Endothelial cell of umbilical vein (primary cell): ENCODE data around the gene TMEM183A. TPM values are rescaled to one million over a fixed set of nuclear protein-coding genes. Genes with fewer than 3 reads are reported as not detected.

Experiments used
- BruUV-seq: library from RNA; stranded (reverse); fragments of 400-500 nt; replicated peaks from 2 replicates; lab custom pipeline; 2021; lab: Mats Ljungman, UMichigan
- CTCF ChIA-PET: fragments of 300-600, 350-600 bp; sonication (Branson Sonifier 250); formaldehyde crosslinking; loops from one replicate; lab custom pipeline; 2021; ENCODE audit warnings: antibody characterized with exemption, inconsistent platforms; lab: Charles Lee
- POLR2A ChIA-PET: fragments of 300-600, 350-600 bp; sonication (Branson Sonifier 250); formaldehyde crosslinking; loops from one replicate; lab custom pipeline; 2021; ENCODE audit warnings: antibody characterized with exemption, inconsistent platforms; lab: Charles Lee
- DNase-seq: peaks from one replicate; pipeline ENCODE4 v3.0.0-alpha.2; 2011; ENCODE audit warnings: low read depth, low spot score
- FAIRE-seq: peaks from 2 replicates; lab custom pipeline; 2011; peaks lifted over from hg19 to GRCh38; lab: Jason Lieb, UNC
- H2AFZ ChIP-seq: 2 replicates; pipeline ENCODE4 v1.6.0; 2012; ENCODE audit warnings: low read depth, low read length, control low read depth, inconsistent platforms
- H3K27ac ChIP-seq: 2 replicates; pipeline ENCODE4 v1.5.1; 2011; ENCODE audit warnings: low read depth, mild to moderate bottlenecking, control low read depth, low read length, moderate library complexity; ENCODE audit not compliant: insufficient read depth
- H3K27me3 ChIP-seq, 2 experiments: 2 replicates each; pipeline versions ENCODE4 v1.6.0 to v1.6.1; 2011; ENCODE audit warnings: low read length in 2 of 2, mixed read lengths in 1 of 2; ENCODE audit not compliant: control insufficient read depth in 2 of 2, insufficient read depth in 2 of 2
- H3K36me3 ChIP-seq, 2 experiments: 2 replicates in 1 of 2; 3 replicates in 1 of 2; pipeline ENCODE4 v1.5.1; 2011; ENCODE audit warnings: low read length in 2 of 2, mild to moderate bottlenecking in 1 of 2, moderate library complexity in 1 of 2; ENCODE audit not compliant: control insufficient read depth in 2 of 2, insufficient read depth in 2 of 2; ENCODE audit errors: extremely low read depth in 1 of 2
- H3K4me1 ChIP-seq: 3 replicates; pipeline ENCODE4 v1.5.1; 2011; ENCODE audit warnings: mild to moderate bottlenecking, low read length; ENCODE audit not compliant: control insufficient read depth, insufficient read depth; ENCODE audit errors: extremely low read depth
- H3K4me2 ChIP-seq: 2 replicates; pipeline ENCODE4 v1.6.1; 2011; ENCODE audit warnings: low read length, control low read depth, mixed read lengths; ENCODE audit not compliant: insufficient read depth
- H3K4me3 ChIP-seq, 3 experiments: fragments of 200-600 bp in 1 of 3; sonication (generic), shearing (Covaris generic) in 1 of 3; replicated peaks in 1 of 3; 2 replicates each; pipeline ENCODE4 v1.5.1; 2011 to 2016; ENCODE audit warnings: control low read depth in 3 of 3, low read length in 3 of 3, mild to moderate bottlenecking in 2 of 3, inconsistent platforms in 1 of 3, low read depth in 1 of 3, moderate library complexity in 1 of 3; ENCODE audit not compliant: insufficient read depth in 1 of 3
- H3K79me2 ChIP-seq: 2 replicates; pipeline ENCODE4 v1.6.0; 2012; ENCODE audit warnings: low read length, inconsistent platforms; ENCODE audit not compliant: control insufficient read depth, insufficient read depth
- H3K9ac ChIP-seq: replicated peaks from 2 replicates; pipeline ENCODE3; 2011; ENCODE audit warnings: low read length, control low read depth; ENCODE audit not compliant: insufficient read depth; ENCODE audit errors: extremely low read depth
- H3K9me1 ChIP-seq: replicated peaks from 3 replicates; pipeline ENCODE4 v1.6.0; 2011; ENCODE audit warnings: mild to moderate bottlenecking, low read length; ENCODE audit not compliant: control insufficient read depth, insufficient read depth; ENCODE audit errors: extremely low read depth
- H3K9me3 ChIP-seq: replicated peaks from 2 replicates; pipeline ENCODE4 v1.5.1; 2012; ENCODE audit warnings: low read length, inconsistent platforms; ENCODE audit not compliant: control insufficient read depth, insufficient read depth
- H4K20me1 ChIP-seq: replicated peaks from 2 replicates; pipeline ENCODE3; 2011; ENCODE audit warnings: mild to moderate bottlenecking, low read length; ENCODE audit not compliant: control insufficient read depth, insufficient read depth; ENCODE audit errors: extremely low read depth
- CTCF ChIP-seq, 2 donors: IDR thresholded peaks; 1 replicate in 1 of 2; 2 replicates in 1 of 2; pipeline ENCODE4 v1.5.1; 2011; ENCODE audit warnings: low read length in 2 of 2, mild to moderate bottlenecking in 2 of 2, moderate library complexity in 2 of 2, control low read depth in 1 of 2, inconsistent platforms in 1 of 2, low read depth in 1 of 2; ENCODE audit not compliant: insufficient read depth in 1 of 2; ENCODE audit errors: extremely low read depth in 1 of 2
- EZH2 ChIP-seq: IDR thresholded peaks from 2 replicates; pipeline ENCODE4 v1.6.1; 2012; ENCODE audit warnings: borderline replicate concordance, low read depth, mild to moderate bottlenecking, moderate library complexity, low read length, inconsistent platforms; ENCODE audit not compliant: severe bottlenecking
- FOS ChIP-seq: IDR thresholded peaks from 2 replicates; pipeline ENCODE4 v1.6.1; 2011; ENCODE audit warnings: mild to moderate bottlenecking, low read length, moderate library complexity, borderline replicate concordance; ENCODE audit not compliant: insufficient read depth
- GATA2 ChIP-seq: IDR thresholded peaks from 2 replicates; pipeline ENCODE4 v1.7.0; 2011; ENCODE audit warnings: low read depth, mild to moderate bottlenecking, moderate library complexity, mixed read lengths, low read length; ENCODE audit not compliant: insufficient read length, insufficient read depth
- JUN ChIP-seq: IDR thresholded peaks from 2 replicates; pipeline ENCODE4 v1.6.1; 2011; ENCODE audit warnings: borderline replicate concordance, low read depth; ENCODE audit not compliant: insufficient read length, insufficient read depth
- MAX ChIP-seq: IDR thresholded peaks from 2 replicates; pipeline ENCODE4 v1.6.1; 2011; ENCODE audit not compliant: insufficient read depth, insufficient read length
- MYC ChIP-seq: IDR thresholded peaks from one replicate; pipeline ENCODE4 v1.6.1; 2011; ENCODE audit warnings: mild to moderate bottlenecking, low read depth, low read length
- POLR2A ChIP-seq: IDR thresholded peaks from 2 replicates; pipeline ENCODE4 v1.6.1; 2012; ENCODE audit warnings: low read depth, mild to moderate bottlenecking, control low read depth, low read length
- POLR2AphosphoS5 ChIP-seq: IDR thresholded peaks from 2 replicates; pipeline ENCODE4 v1.6.1; 2012; ENCODE audit warnings: low read depth, mild to moderate bottlenecking, control low read depth, low read length, moderate library complexity; ENCODE audit not compliant: insufficient read depth
- dilution Hi-C: fragments of 300-500 bp; cut with MboI; formaldehyde crosslinking; loops from one replicate; pipeline ENCODE4 v1.15.0; 2019; ENCODE audit warnings: low sequenced_read_pairs; ENCODE audit not compliant: extremely low pct_ligation_motif_present
- intact Hi-C: fragments of 100-400 bp; cut with micrococcal nuclease; formaldehyde crosslinking; loops from one replicate; pipeline ENCODE4 v1.10.0; 2022
- polyA plus RNA-seq, 4 experiments: library from polyadenylated mRNA; depleted of rRNA in 3 of 4; stranded (reverse) in 3 of 4; unstranded in 1 of 4; fragments of >200 nt; gene quantifications; 2 replicates each; pipeline versions ENCODE4 v1.2.1 to v1.2.3, GENCODE V29; 2011 to 2012; ENCODE audit warnings: missing spikeins in 1 of 4
- total RNA-seq: library from RNA; stranded (reverse); gene quantifications from 2 replicates; pipeline ENCODE4 v1.2.3, GENCODE V29; 2021

Gene TMEM183A
- total and polyA plus RNA-seq, 2 donors (not counting 3 experiments of a cell fraction or from before 2014, with no cell fraction given): 59.4 to 110 TPM

GRCh38 chr1:203054642-203055041 is 47.5 kb downstream of the TMEM183A start:
- no peaks in the 10 kb centered on the region for H3K4me1 ChIP-seq
- no peaks in the 10 kb centered on the region for H4K20me1 ChIP-seq
- no peaks in the 10 kb centered on the region for H3K9me1 ChIP-seq
- no peak overlapping the region for H3K4me3 ChIP-seq
- no peaks in the 10 kb centered on the region for H3K36me3 ChIP-seq
- TF ChIP-seq FOS: no peak
- no peak for TF ChIP-seq POLR2A
- TF ChIP-seq MYC: no peak
- TF ChIP-seq JUN: no peak
- no peak for TF ChIP-seq POLR2AphosphoS5
- no peak for TF ChIP-seq GATA2
- FAIRE-seq: no peak
- no peaks in the 10 kb centered on the region for H3K79me2 ChIP-seq
- BruUV-seq: no TSS peak
- no peaks in the 10 kb centered on the region for H3K9me3 ChIP-seq
- intact Hi-C loops (no loop called here), dilution Hi-C loops (no loop called here)
- H3K27me3 ChIP-seq: peaks cover 0 to 5% of the 10 kb centered on the region in 2 experiments
- no peak overlapping the region for H2AFZ ChIP-seq
- H3K27ac ChIP-seq: no peak overlapping the region
- no peak for DNase-seq
- CTCF ChIA-PET: interaction anchor here (0.8 to 7.5 kb wide), 5 partner anchors 11 to 213 kb away, joined by 5 to 33 read pairs (median 8); no protein-coding TSS in a partner anchor
- POLR2A ChIA-PET: interaction anchor here (0.6 kb wide), 1 partner anchor 87 kb away, joined by 4 read pairs; no protein-coding TSS in a partner anchor
- H3K9ac ChIP-seq: no peak overlapping the region
- no peak overlapping the region for H3K4me2 ChIP-seq

DNA sequence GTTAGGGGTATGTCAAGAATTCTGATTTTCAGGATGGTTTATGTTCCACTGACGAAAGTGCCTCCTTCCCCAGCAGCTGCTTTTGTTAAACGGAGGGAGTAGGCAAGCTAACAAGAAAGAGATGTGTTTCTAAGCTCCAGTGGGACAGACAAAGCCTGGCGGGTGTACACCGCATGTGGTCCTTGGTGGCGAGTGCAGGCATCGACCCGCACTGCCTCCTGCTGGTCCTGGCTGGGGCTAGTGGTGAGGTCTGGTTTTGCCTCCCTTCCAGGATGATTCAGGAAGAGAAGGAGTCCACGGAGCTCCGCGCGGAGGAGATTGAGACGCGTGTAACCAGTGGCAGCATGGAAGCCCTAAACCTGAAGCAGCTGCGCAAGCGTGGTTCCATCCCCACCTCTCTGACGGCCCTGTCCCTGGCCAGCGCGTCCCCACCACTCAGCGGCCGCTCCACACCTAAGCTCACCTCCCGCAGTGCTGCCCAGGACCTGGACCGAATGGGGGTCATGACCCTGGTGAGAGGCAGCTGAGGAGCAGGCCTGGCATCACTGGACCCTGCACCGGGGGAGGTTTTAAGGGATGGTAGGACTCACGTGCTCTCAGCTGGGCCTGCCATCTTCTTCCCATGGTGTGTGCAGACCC is 48.1 kb downstream of the TMEM183A start:
- CTCF ChIA-PET: interaction anchor here (0.7 to 2.3 kb wide), 8 partner anchors 11 to 212 kb away, joined by 3 to 14 read pairs (median 4); no protein-coding TSS in a partner anchor
- H2AFZ ChIP-seq: no peak overlapping the region
- no peak for FAIRE-seq

More for the DNA sequence above, 48.1 kb downstream of the TMEM183A start:
- Histone ChIP-seq H4K20me1 (no peaks in the 10 kb centered on the region), H3K9me1 (no peaks in the 10 kb centered on the region), H3K4me2 (no peak overlapping the region), H3K36me3 (no peaks in the 10 kb centered on the region), H3K4me1 (no peaks in the 10 kb centered on the region), H3K79me2 (no peaks in the 10 kb centered on the region), H3K27ac (no peak overlapping the region), H3K4me3 (no peak overlapping the region), H3K9ac (no peak overlapping the region), H3K9me3 (no peaks in the 10 kb centered on the region), H3K27me3 (peaks cover 0 to 5% of the 10 kb centered on the region in 2 experiments)
- no peak for TF ChIP-seq POLR2A
- TF ChIP-seq MYC: no peak
- no peak for TF ChIP-seq CTCF (IDR thresholded peaks at IDR 0.05; ENCODE audit: extremely low read depth in 1 of 2, insufficient read depth in 1 of 2, low read depth in 1 of 2, low read length in 2 of 2)
- TF ChIP-seq EZH2: no peak
- TF ChIP-seq GATA2: no peak
- no peak for TF ChIP-seq FOS
- TF ChIP-seq MAX: no peak
- TF ChIP-seq POLR2AphosphoS5: no peak
- no peak for TF ChIP-seq JUN
- intact Hi-C loops: no loop called here
- POLR2A ChIA-PET: no interaction called here
- DNase-seq: no peak
- no TSS peak for BruUV-seq
- dilution Hi-C loops: no loop called here
